Endothelial cell of umbilical vein (primary cell): Measurements from ENCODE around the gene HES6. TPM values are rescaled to one million over a fixed set of nuclear protein-coding genes. Genes with fewer than 3 reads are reported as not detected.

Source experiments
- BruUV-seq: library from RNA; stranded (reverse); fragments of 400-500 nt; replicated peaks from 2 replicates; lab custom pipeline; 2021; lab: Mats Ljungman, UMichigan
- CTCF ChIA-PET: fragments of 300-600, 350-600 bp; sonication (Branson Sonifier 250); formaldehyde crosslinking; loops from one replicate; lab custom pipeline; 2021; ENCODE audit warnings: antibody characterized with exemption, inconsistent platforms; lab: Charles Lee
- POLR2A ChIA-PET: fragments of 300-600, 350-600 bp; sonication (Branson Sonifier 250); formaldehyde crosslinking; loops from one replicate; lab custom pipeline; 2021; ENCODE audit warnings: antibody characterized with exemption, inconsistent platforms; lab: Charles Lee
- DNase-seq: peaks from one replicate; pipeline ENCODE4 v3.0.0-alpha.2; 2011; ENCODE audit warnings: low read depth, low spot score
- FAIRE-seq: peaks from 2 replicates; lab custom pipeline; 2011; peaks lifted over from hg19 to GRCh38; lab: Jason Lieb, UNC
- H2AFZ ChIP-seq: 2 replicates; pipeline ENCODE4 v1.6.0; 2012; ENCODE audit warnings: low read depth, low read length, control low read depth, inconsistent platforms
- H3K27ac ChIP-seq: 2 replicates; pipeline ENCODE4 v1.5.1; 2011; ENCODE audit warnings: low read depth, mild to moderate bottlenecking, control low read depth, low read length, moderate library complexity; ENCODE audit not compliant: insufficient read depth
- H3K27me3 ChIP-seq, 2 experiments: 2 replicates each; pipeline versions ENCODE4 v1.6.0 to v1.6.1; 2011; ENCODE audit warnings: low read length in 2 of 2, mixed read lengths in 1 of 2; ENCODE audit not compliant: control insufficient read depth in 2 of 2, insufficient read depth in 2 of 2
- H3K36me3 ChIP-seq, 2 experiments: 2 replicates in 1 of 2; 3 replicates in 1 of 2; pipeline ENCODE4 v1.5.1; 2011; ENCODE audit warnings: low read length in 2 of 2, mild to moderate bottlenecking in 1 of 2, moderate library complexity in 1 of 2; ENCODE audit not compliant: control insufficient read depth in 2 of 2, insufficient read depth in 2 of 2; ENCODE audit errors: extremely low read depth in 1 of 2
- H3K4me1 ChIP-seq: 3 replicates; pipeline ENCODE4 v1.5.1; 2011; ENCODE audit warnings: mild to moderate bottlenecking, low read length; ENCODE audit not compliant: control insufficient read depth, insufficient read depth; ENCODE audit errors: extremely low read depth
- H3K4me2 ChIP-seq: 2 replicates; pipeline ENCODE4 v1.6.1; 2011; ENCODE audit warnings: low read length, control low read depth, mixed read lengths; ENCODE audit not compliant: insufficient read depth
- H3K4me3 ChIP-seq, 3 experiments: fragments of 200-600 bp in 1 of 3; sonication (generic), shearing (Covaris generic) in 1 of 3; replicated peaks in 1 of 3; 2 replicates each; pipeline ENCODE4 v1.5.1; 2011 to 2016; ENCODE audit warnings: control low read depth in 3 of 3, low read length in 3 of 3, mild to moderate bottlenecking in 2 of 3, inconsistent platforms in 1 of 3, low read depth in 1 of 3, moderate library complexity in 1 of 3; ENCODE audit not compliant: insufficient read depth in 1 of 3
- H3K79me2 ChIP-seq: 2 replicates; pipeline ENCODE4 v1.6.0; 2012; ENCODE audit warnings: low read length, inconsistent platforms; ENCODE audit not compliant: control insufficient read depth, insufficient read depth
- H3K9ac ChIP-seq: replicated peaks from 2 replicates; pipeline ENCODE3; 2011; ENCODE audit warnings: low read length, control low read depth; ENCODE audit not compliant: insufficient read depth; ENCODE audit errors: extremely low read depth
- H3K9me1 ChIP-seq: replicated peaks from 3 replicates; pipeline ENCODE4 v1.6.0; 2011; ENCODE audit warnings: mild to moderate bottlenecking, low read length; ENCODE audit not compliant: control insufficient read depth, insufficient read depth; ENCODE audit errors: extremely low read depth
- H3K9me3 ChIP-seq: replicated peaks from 2 replicates; pipeline ENCODE4 v1.5.1; 2012; ENCODE audit warnings: low read length, inconsistent platforms; ENCODE audit not compliant: control insufficient read depth, insufficient read depth
- H4K20me1 ChIP-seq: replicated peaks from 2 replicates; pipeline ENCODE3; 2011; ENCODE audit warnings: mild to moderate bottlenecking, low read length; ENCODE audit not compliant: control insufficient read depth, insufficient read depth; ENCODE audit errors: extremely low read depth
- CTCF ChIP-seq, 2 donors: IDR thresholded peaks; 1 replicate in 1 of 2; 2 replicates in 1 of 2; pipeline ENCODE4 v1.5.1; 2011; ENCODE audit warnings: low read length in 2 of 2, mild to moderate bottlenecking in 2 of 2, moderate library complexity in 2 of 2, control low read depth in 1 of 2, inconsistent platforms in 1 of 2, low read depth in 1 of 2; ENCODE audit not compliant: insufficient read depth in 1 of 2; ENCODE audit errors: extremely low read depth in 1 of 2
- FOS ChIP-seq: IDR thresholded peaks from 2 replicates; pipeline ENCODE4 v1.6.1; 2011; ENCODE audit warnings: mild to moderate bottlenecking, low read length, moderate library complexity, borderline replicate concordance; ENCODE audit not compliant: insufficient read depth
- GATA2 ChIP-seq: IDR thresholded peaks from 2 replicates; pipeline ENCODE4 v1.7.0; 2011; ENCODE audit warnings: low read depth, mild to moderate bottlenecking, moderate library complexity, mixed read lengths, low read length; ENCODE audit not compliant: insufficient read length, insufficient read depth
- JUN ChIP-seq: IDR thresholded peaks from 2 replicates; pipeline ENCODE4 v1.6.1; 2011; ENCODE audit warnings: borderline replicate concordance, low read depth; ENCODE audit not compliant: insufficient read length, insufficient read depth
- MYC ChIP-seq: IDR thresholded peaks from one replicate; pipeline ENCODE4 v1.6.1; 2011; ENCODE audit warnings: mild to moderate bottlenecking, low read depth, low read length
- POLR2AphosphoS5 ChIP-seq: IDR thresholded peaks from 2 replicates; pipeline ENCODE4 v1.6.1; 2012; ENCODE audit warnings: low read depth, mild to moderate bottlenecking, control low read depth, low read length, moderate library complexity; ENCODE audit not compliant: insufficient read depth
- dilution Hi-C: fragments of 300-500 bp; cut with MboI; formaldehyde crosslinking; loops from one replicate; pipeline ENCODE4 v1.15.0; 2019; ENCODE audit warnings: low sequenced_read_pairs; ENCODE audit not compliant: extremely low pct_ligation_motif_present
- intact Hi-C: fragments of 100-400 bp; cut with micrococcal nuclease; formaldehyde crosslinking; loops from one replicate; pipeline ENCODE4 v1.10.0; 2022
- polyA plus RNA-seq, 4 experiments: library from polyadenylated mRNA; depleted of rRNA in 3 of 4; stranded (reverse) in 3 of 4; unstranded in 1 of 4; fragments of >200 nt; gene quantifications; 2 replicates each; pipeline versions ENCODE4 v1.2.1 to v1.2.3, GENCODE V29; 2011 to 2012; ENCODE audit warnings: missing spikeins in 1 of 4
- total RNA-seq: library from RNA; stranded (reverse); gene quantifications from 2 replicates; pipeline ENCODE4 v1.2.3, GENCODE V29; 2021

Gene HES6
- total and polyA plus RNA-seq, 2 donors (not counting 3 experiments of a cell fraction or from before 2014, with no cell fraction given) = 2.2 to 5.1 TPM

DNA sequence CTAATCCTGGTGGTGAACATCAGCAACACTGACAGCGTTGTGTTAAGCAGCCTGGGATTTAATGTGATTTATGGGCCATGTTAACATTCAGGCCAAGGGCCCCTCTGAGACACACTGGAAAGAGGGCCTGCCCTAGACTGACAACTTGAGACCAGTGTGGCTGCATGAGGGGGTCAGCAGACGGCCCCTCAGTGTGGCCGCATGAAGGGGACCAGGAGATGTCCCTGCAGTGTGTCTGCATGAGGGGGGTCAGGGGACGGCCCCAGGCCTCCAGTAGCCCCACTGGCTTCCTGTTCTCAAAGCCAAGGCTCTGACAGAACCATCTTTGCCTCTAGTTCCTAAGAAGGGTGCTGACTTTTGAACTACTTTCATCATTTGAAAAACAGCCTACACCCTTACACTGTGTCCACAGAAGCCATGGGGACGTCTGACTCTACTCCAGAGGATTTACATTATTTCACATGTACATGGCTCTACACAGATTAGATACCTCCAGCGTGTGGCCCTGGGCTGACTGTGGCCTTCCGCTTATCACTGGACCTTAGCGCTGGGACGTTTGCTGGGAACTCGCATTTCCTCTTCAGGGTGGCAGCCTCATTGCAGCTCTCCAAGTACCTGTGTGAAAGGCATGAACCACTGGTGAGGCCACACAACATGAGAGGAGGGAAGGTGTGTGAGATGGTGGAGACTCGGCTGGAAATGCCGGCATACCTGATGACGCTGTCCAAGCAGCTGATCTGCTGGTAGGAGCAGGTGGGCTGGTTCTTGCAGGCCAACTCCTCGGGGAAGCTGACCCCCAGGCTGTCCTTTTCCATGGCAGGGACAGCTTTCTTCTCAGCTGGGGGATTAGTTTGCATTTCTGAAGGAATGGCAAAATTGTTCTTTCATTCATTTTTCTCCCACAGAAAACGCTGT lies 18.2 kb upstream of the HES6 start:
- no peak for DNase-seq
- CTCF ChIA-PET = no interaction called here
- intact Hi-C loops = loop anchor here (10.0 kb wide), 1 partner anchor 167 kb away; the partner anchor contains the start of gene ASB1

DNA sequence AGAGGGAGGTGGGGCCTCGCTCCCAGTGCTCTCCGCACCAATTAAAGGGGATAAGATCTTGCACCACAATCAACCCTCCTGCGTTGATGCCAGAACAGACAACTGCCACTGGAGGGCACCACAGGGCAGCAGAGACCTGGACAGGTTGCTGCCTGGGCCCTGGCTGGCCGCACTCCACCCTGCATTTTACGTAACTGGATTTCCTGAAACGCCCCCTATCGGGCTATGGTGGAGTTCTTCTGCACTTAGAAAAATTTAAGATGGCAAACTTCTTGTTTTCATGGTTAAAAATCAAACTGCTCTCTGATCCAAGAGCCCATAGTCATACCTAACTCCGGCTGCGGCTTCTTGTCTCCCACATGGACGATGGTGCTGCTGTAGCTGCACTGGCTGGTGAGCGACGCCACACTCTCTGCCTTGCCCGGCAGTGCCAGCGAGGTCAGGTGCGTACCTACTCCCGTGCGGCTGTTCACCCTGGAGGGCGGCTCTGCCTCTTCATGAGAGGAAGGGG lies 16.8 kb upstream of the HES6 start:
- H3K9ac ChIP-seq = no peak overlapping the region
- no peak for TF ChIP-seq FOS
- TF ChIP-seq GATA2 = no peak
- TF ChIP-seq POLR2AphosphoS5 = no peak
- peak; percentile 91 to 93 for TF ChIP-seq CTCF (IDR thresholded peaks at IDR 0.05; ENCODE audit: extremely low read depth in 1 of 2, insufficient read depth in 1 of 2, low read depth in 1 of 2, low read length in 2 of 2)
- ChIA-PET POLR2A (no interaction called here), CTCF (interaction anchor here (1.0 to 6.0 kb wide), 3 partner anchors 7 to 398 kb away, joined by 3 to 43 read pairs (median 3); partner anchors contain the start of gene HES6)
- dilution Hi-C loops (no loop called here), intact Hi-C loops (loop anchor here (1.0 to 10.0 kb wide), 5 partner anchors 49 to 398 kb away; partner anchors contain the start of gene ASB1)
- H2AFZ ChIP-seq = no peak overlapping the region
- no peaks in the 10 kb centered on the region for H3K79me2 ChIP-seq
- H3K4me1 ChIP-seq = no peaks in the 10 kb centered on the region
- no peaks in the 10 kb centered on the region for H3K9me1 ChIP-seq
- H3K27ac ChIP-seq = no peak overlapping the region
- no peak overlapping the region for H3K4me3 ChIP-seq
- no peak overlapping the region for H3K4me2 ChIP-seq
- FAIRE-seq = peak; percentile 84
- no TSS peak for BruUV-seq
- H3K9me3 ChIP-seq = no peaks in the 10 kb centered on the region
- H3K36me3 ChIP-seq = peaks cover 0 to 3% of the 10 kb centered on the region in 2 experiments
- peak; percentile 80 for DNase-seq
- H3K27me3 ChIP-seq = no peaks in the 10 kb centered on the region
- no peaks in the 10 kb centered on the region for H4K20me1 ChIP-seq

More for the DNA sequence above, 18.2 kb upstream of the HES6 start:
- Histone ChIP-seq H3K9ac (no peak overlapping the region), H3K4me2 (no peak overlapping the region), H3K79me2 (no peaks in the 10 kb centered on the region), H3K9me3 (no peaks in the 10 kb centered on the region), H3K27me3 (no peaks in the 10 kb centered on the region), H2AFZ (no peak overlapping the region), H3K4me3 (no peak overlapping the region), H3K36me3 (peaks cover 0 to 3% of the 10 kb centered on the region in 2 experiments), H3K4me1 (peaks cover 2% of the 10 kb centered on the region), H3K9me1 (no peaks in the 10 kb centered on the region), H3K27ac (no peak overlapping the region), H4K20me1 (no peaks in the 10 kb centered on the region)
- no TSS peak for BruUV-seq
- TF ChIP-seq FOS = no peak
- no peak for TF ChIP-seq MYC
- no peak for TF ChIP-seq JUN
- POLR2A ChIA-PET = no interaction called here
- dilution Hi-C loops = no loop called here
- FAIRE-seq = no peak
